ENCODE measurements around the gene SUSD5. TPM values are rescaled to one million over a fixed set of nuclear protein-coding genes. Genes with fewer than 3 reads are reported as not detected.
A peak's percentile ranks its signal among the peaks of the same experiment; 100 is the strongest.

Gene SUSD5
- total RNA-seq, 1 experiment from 2014 or later: not detected

- peaks cover 17% of the 10 kb centered on the region; the same call in 1 of the 2 replicates for H3K36me3 ChIP-seq (ENCODE audit: low read depth, low read length)
- no peaks in the 10 kb centered on the region for H3K4me1 ChIP-seq (ENCODE audit: insufficient read depth, low read length)
- ChIA-PET CTCF (interaction anchor here (0.6 kb wide), 1 partner anchor 41 kb away, joined by 3 read pairs; no protein-coding TSS in a partner anchor), POLR2A (ENCODE audit: unreplicated experiment) (no interaction called here)
- intact Hi-C loops (cut with micrococcal nuclease): loop anchor here (5.0 kb wide), 2 partner anchors 105 to 225 kb away; no protein-coding TSS in a partner anchor
- no peak overlapping the region for H3K9ac ChIP-seq (ENCODE audit: low read length)
- H3K9me2 ChIP-seq (replicated peaks; ENCODE audit: low read length): no peaks in the 10 kb centered on the region
- H3K27me3 ChIP-seq (ENCODE audit: low read length): no peaks in the 10 kb centered on the region
- H3K9me3 ChIP-seq (ENCODE audit: low read length): no peaks in the 10 kb centered on the region
- BruUV-seq (replicated peaks): no TSS peak
- ATAC-seq: peak; percentile 40
- DNase-seq: peak; percentile 39
- no peak overlapping the region for H3K27ac ChIP-seq (ENCODE audit: low read length)
- no peak overlapping the region for H3K4me2 ChIP-seq (ENCODE audit: low read length)
- H2AFZ ChIP-seq (ENCODE audit: low read length): no peak overlapping the region
- H3K4me3 ChIP-seq (ENCODE audit: low read length): no peak overlapping the region
- H4K20me1 ChIP-seq (ENCODE audit: low read length): no peaks in the 10 kb centered on the region
- H3F3A ChIP-seq (ENCODE audit: low read length, unreplicated experiment): no peaks in the 10 kb centered on the region
- TF ChIP-seq EZH2phosphoT487 (IDR thresholded peaks at IDR 0.05; ENCODE audit: borderline replicate concordance, low read length) (no peak), EZH2 (IDR thresholded peaks at IDR 0.05; ENCODE audit: low read length, unreplicated experiment) (no peak)
- TF ChIP-seq, protein P1, sequence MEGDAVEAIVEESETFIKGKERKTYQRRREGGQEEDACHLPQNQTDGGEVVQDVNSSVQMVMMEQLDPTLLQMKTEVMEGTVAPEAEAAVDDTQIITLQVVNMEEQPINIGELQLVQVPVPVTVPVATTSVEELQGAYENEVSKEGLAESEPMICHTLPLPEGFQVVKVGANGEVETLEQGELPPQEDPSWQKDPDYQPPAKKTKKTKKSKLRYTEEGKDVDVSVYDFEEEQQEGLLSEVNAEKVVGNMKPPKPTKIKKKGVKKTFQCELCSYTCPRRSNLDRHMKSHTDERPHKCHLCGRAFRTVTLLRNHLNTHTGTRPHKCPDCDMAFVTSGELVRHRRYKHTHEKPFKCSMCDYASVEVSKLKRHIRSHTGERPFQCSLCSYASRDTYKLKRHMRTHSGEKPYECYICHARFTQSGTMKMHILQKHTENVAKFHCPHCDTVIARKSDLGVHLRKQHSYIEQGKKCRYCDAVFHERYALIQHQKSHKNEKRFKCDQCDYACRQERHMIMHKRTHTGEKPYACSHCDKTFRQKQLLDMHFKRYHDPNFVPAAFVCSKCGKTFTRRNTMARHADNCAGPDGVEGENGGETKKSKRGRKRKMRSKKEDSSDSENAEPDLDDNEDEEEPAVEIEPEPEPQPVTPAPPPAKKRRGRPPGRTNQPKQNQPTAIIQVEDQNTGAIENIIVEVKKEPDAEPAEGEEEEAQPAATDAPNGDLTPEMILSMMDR (conservative IDR thresholded peaks at IDR 0.05; ENCODE audit: low read depth, low read length): no peak
- no peaks in the 10 kb centered on the region for H3K79me2 ChIP-seq (ENCODE audit: low read length)
Observed at GRCh38 chr3:33146791-33147445, 71.7 kb downstream of the SUSD5 start.

DNA sequence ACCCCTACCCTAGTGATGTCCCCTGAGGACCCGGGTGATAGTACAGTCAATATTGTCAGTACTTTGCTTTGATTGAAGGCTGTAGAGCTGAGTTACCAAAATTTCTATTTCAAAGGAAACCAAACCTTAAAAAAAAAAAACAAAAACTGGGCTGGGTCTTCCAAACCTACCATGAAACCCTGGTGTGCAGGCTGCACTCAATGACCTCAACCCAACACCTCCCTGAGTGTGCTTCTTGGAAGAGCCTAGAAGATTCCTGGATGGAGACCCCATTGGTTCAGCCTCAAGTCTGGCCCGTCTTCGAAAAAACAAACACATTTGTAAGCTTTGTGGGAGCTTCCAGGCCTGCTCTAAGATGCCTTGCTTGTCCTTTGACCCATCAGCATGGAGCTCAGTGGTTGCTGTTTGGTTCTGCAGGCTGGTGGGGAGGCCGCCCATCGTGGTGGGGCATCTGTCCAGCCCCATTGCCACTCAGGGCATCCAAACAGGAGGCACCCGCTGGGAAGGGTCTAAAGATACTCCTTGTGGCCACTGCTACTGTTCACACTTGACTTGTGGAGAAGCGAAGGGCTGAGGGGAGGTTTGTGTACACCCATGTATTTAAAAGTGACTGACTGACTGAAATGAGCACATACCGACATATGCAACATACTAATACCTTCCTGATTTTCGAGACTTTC, 72.6 kb downstream of the SUSD5 start:
- peak; percentile 9 for ATAC-seq
- no peak for DNase-seq
- no TSS peak for BruUV-seq (replicated peaks)
- Histone ChIP-seq H3K36me3 (ENCODE audit: low read depth, low read length) (peaks cover 26% of the 10 kb centered on the region; the same call in 1 of the 2 replicates), H3K9me3 (ENCODE audit: low read length) (no peaks in the 10 kb centered on the region), H4K20me1 (ENCODE audit: low read length) (no peaks in the 10 kb centered on the region), H3K4me2 (ENCODE audit: low read length) (no peak overlapping the region), H3K79me2 (ENCODE audit: low read length) (no peaks in the 10 kb centered on the region), H3K4me3 (ENCODE audit: low read length) (no peak overlapping the region), H3K9me2 (replicated peaks; ENCODE audit: low read length) (no peaks in the 10 kb centered on the region), H3K27me3 (ENCODE audit: low read length) (no peaks in the 10 kb centered on the region), H3K4me1 (ENCODE audit: insufficient read depth, low read length) (no peaks in the 10 kb centered on the region), H3K27ac (ENCODE audit: low read length) (no peak overlapping the region), H3K9ac (ENCODE audit: low read length) (no peak overlapping the region), H3F3A (ENCODE audit: low read length, unreplicated experiment) (no peaks in the 10 kb centered on the region), H2AFZ (ENCODE audit: low read length) (no peak overlapping the region)
- intact Hi-C loops (cut with micrococcal nuclease): loop anchor here (5.0 kb wide), 2 partner anchors 106 to 226 kb away; no protein-coding TSS in a partner anchor
- TF ChIP-seq EZH2 (IDR thresholded peaks at IDR 0.05; ENCODE audit: low read length, unreplicated experiment): no peak
- ChIA-PET CTCF (interaction anchor here (0.6 kb wide), 1 partner anchor 41 kb away, joined by 3 read pairs; no protein-coding TSS in a partner anchor), POLR2A (ENCODE audit: unreplicated experiment) (no interaction called here)

DNA sequence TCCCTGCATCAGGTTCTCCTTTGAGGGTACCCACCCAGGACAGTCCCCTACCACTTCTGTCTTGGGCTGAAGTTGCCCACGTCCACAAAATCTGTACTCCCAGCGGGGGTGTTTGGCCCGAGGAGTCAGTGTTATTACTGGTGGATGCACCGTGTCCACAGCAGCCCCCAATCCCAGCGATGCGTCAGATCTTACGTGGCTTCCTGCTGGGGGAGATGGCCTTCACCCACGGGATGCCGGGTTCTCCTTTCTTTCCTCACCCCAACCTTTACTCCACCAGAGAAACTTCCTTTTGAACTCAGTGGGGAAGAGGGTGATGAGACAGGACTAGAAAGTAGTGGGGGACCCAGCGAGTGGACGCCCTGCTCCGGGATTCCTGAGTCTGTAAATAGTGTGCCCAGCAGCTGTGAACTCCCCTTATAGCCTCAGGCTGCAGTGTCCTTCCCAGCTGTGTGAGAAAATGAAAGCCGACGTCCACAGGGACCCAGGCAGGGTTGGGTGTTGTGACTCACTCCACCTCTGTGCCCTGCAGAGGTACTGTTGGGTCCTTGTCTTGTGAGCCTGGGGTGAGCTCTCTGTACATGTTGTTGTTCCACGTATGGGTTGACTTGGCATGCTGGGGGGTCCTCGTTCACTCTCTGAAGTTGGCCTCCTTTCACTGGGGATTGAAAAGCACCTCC, 73.2 kb downstream of the SUSD5 start:
- DNase-seq (no peak), ATAC-seq (no peak)
- Histone ChIP-seq H3K9ac (ENCODE audit: low read length) (no peak overlapping the region), H3K4me1 (ENCODE audit: insufficient read depth, low read length) (no peaks in the 10 kb centered on the region), H3K4me2 (ENCODE audit: low read length) (no peak overlapping the region), H2AFZ (ENCODE audit: low read length) (no peak overlapping the region), H3K79me2 (ENCODE audit: low read length) (no peaks in the 10 kb centered on the region), H3K36me3 (ENCODE audit: low read depth, low read length) (peaks cover 29% of the 10 kb centered on the region), H3F3A (ENCODE audit: low read length, unreplicated experiment) (no peaks in the 10 kb centered on the region), H3K27ac (ENCODE audit: low read length) (no peak overlapping the region), H3K4me3 (ENCODE audit: low read length) (no peak overlapping the region), H3K27me3 (ENCODE audit: low read length) (no peaks in the 10 kb centered on the region), H3K9me2 (replicated peaks; ENCODE audit: low read length) (no peaks in the 10 kb centered on the region), H4K20me1 (ENCODE audit: low read length) (no peaks in the 10 kb centered on the region), H3K9me3 (ENCODE audit: low read length) (no peaks in the 10 kb centered on the region)
- no TSS peak for BruUV-seq (replicated peaks)
- POLR2A ChIA-PET (ENCODE audit: unreplicated experiment): no interaction called here
- TF ChIP-seq, protein P1 (conservative IDR thresholded peaks at IDR 0.05; ENCODE audit: low read depth, low read length): no peak
- TF ChIP-seq EZH2phosphoT487 (IDR thresholded peaks at IDR 0.05; ENCODE audit: borderline replicate concordance, low read length): no peak
- TF ChIP-seq EZH2 (IDR thresholded peaks at IDR 0.05; ENCODE audit: low read length, unreplicated experiment): no peak
- CTCF ChIA-PET: no interaction called here
- intact Hi-C loops (cut with micrococcal nuclease): loop anchor here (5.0 kb wide), 2 partner anchors 107 to 227 kb away; no protein-coding TSS in a partner anchor

All from PC-3 (cell line).